ENCODE measurements around the gene SLC4A3.

The SLC4A3 gene

DNA sequence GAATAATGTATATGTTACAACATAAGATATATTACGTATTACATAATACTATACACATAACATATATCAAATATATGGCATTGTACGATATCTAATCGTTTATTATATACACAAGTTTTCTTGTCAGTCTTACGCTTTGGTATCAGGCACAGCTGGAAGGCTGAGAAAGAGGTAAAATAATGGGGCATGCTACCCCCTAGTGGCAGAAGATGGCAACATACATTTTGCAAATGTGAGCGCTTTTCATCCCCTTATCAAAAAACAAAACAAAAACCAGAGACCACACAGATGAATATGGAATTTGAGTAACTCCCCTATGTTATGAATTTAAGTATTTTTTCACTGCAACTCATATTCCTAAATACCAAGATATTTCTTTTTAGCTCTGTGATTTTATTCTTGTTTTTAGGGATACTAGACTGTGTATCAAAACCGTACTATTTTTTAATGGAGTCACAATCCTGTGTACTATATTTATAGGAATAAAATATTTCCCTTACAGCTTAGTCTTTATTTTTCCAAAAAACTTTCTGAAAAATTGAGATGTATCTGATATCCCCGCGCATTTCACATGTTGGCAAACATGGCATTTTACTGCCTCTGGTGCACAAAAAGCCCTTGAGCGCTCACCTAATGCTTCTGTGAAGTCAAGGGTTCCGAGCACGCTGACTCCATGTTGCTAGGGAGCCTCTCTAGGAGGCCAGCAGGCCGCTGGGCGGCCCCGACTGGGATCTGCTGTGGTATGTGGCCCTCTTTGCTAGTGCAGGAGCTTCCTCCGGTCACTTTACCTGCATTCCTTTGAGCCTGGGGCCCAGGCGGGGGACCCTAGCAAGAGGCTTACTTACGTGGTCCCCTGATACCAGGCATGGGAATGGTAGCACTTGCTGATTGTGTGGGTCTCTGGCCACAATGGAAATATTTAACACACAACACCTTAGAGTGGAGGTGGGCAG, 62.5 kb downstream of the SLC4A3 start:
- Histone ChIP-seq H3K36me3 (ENCODE audit: insufficient read depth, low read length) (no peaks in the 10 kb centered on the region), H2AFZ (ENCODE audit: low read depth, low read length) (no peak overlapping the region), H3K9me3 (ENCODE audit: low read length) (peaks cover 2% of the 10 kb centered on the region), H3K27me3 (ENCODE audit: insufficient read depth, low read length) (no peaks in the 10 kb centered on the region), H3K4me3 (ENCODE audit: low read length) (no peak overlapping the region), H3K4me1 (ENCODE audit: insufficient read depth, low read length) (peaks cover 17% of the 10 kb centered on the region)

DNA sequence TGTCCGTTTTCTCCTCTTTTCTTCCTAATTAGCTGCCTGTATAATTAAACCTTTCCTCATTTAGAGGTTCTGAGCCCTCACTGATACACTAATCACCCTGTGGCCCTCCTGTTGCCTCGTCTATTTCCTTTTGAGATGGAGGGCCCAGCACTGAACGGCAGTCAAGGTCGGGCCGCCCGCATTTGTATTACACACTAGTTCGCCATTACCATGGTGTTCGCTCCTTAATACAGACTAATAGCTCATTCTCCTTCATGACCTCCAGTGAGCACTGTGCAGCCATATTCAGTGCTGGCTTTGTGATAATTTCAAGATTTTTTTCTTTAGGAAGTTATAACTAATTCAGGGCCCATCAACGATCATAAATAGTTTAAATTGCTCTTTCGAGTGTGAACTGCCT, 64.1 kb downstream of the SLC4A3 start:
- no peaks in the 10 kb centered on the region for H3K36me3 ChIP-seq (ENCODE audit: insufficient read depth, low read length)
- peaks cover 14% of the 10 kb centered on the region for H3K4me1 ChIP-seq (ENCODE audit: insufficient read depth, low read length)
- no peak overlapping the region for H3K4me3 ChIP-seq (ENCODE audit: low read length)
- no peaks in the 10 kb centered on the region for H3K27me3 ChIP-seq (ENCODE audit: insufficient read depth, low read length)
- H3K9me3 ChIP-seq (ENCODE audit: low read length), result no peaks in the 10 kb centered on the region
- no peak overlapping the region for H2AFZ ChIP-seq (ENCODE audit: low read depth, low read length)

All from neuron (in vitro differentiated cells).